ENCODE data around the gene TMEM253.

GRCh38 chr14:21058903-21059302, 42.0 kb upstream of the TMEM253 start:
- TF ChIP-seq CTCF (IDR thresholded peaks at IDR 0.05 in 2 of 3, conservative IDR thresholded peaks at IDR 0.05 in 1 of 3; ENCODE audit: borderline replicate concordance in 1 of 3, insufficient read depth in 1 of 3, low read depth in 2 of 3, low read length in 2 of 3) = no peak
- TF ChIP-seq CEBPB (IDR thresholded peaks at IDR 0.05; ENCODE audit: low read depth) = no peak
- no peak for TF ChIP-seq FOSL1 (IDR thresholded peaks at IDR 0.05; ENCODE audit: low read depth)
- TF ChIP-seq POLR2AphosphoS5 (IDR thresholded peaks at IDR 0.05; ENCODE audit: low read depth, low read length) = no peak
